Keratinocyte (primary cell): ENCODE data around the gene REXO2. TPM values are rescaled to one million over a fixed set of nuclear protein-coding genes. Genes with fewer than 3 reads are reported as not detected.

Experiments
- DNase-seq: peaks from one replicate; pipeline ENCODE4 v3.0.0-alpha.2; 2011; ENCODE audit warnings: low read depth, missing footprints, low spot score
- FAIRE-seq: peaks from 2 replicates; lab custom pipeline; 2011; peaks lifted over from hg19 to GRCh38; lab: Jason Lieb, UNC
- H2AFZ ChIP-seq: 2 replicates; pipeline ENCODE4 v1.6.0; 2012; ENCODE audit warnings: low read length, control low read depth, inconsistent platforms; ENCODE audit not compliant: control insufficient read depth
- H3K27ac ChIP-seq: 2 replicates; pipeline ENCODE4 v1.5.1; 2011; ENCODE audit warnings: low read length; ENCODE audit not compliant: control insufficient read depth, insufficient read depth
- H3K27me3 ChIP-seq: 3 replicates; pipeline ENCODE4 v1.6.0; 2011; ENCODE audit warnings: low read length; ENCODE audit not compliant: control insufficient read depth, insufficient read depth; ENCODE audit errors: extremely low read depth
- H3K36me3 ChIP-seq, 2 experiments: 2 replicates in 1 of 2; 3 replicates in 1 of 2; pipeline ENCODE4 v1.5.1; 2011; ENCODE audit warnings: low read length in 2 of 2, mild to moderate bottlenecking in 1 of 2; ENCODE audit not compliant: control insufficient read depth in 2 of 2, insufficient read depth in 2 of 2; ENCODE audit errors: extremely low read depth in 1 of 2
- H3K4me1 ChIP-seq: 3 replicates; pipeline ENCODE4 v1.5.1; 2011; ENCODE audit warnings: low read length; ENCODE audit not compliant: control insufficient read depth, insufficient read depth; ENCODE audit errors: extremely low read depth
- H3K4me2 ChIP-seq: 3 replicates; pipeline ENCODE4 v1.6.0; 2011; ENCODE audit warnings: low read depth, low read length; ENCODE audit not compliant: control insufficient read depth, insufficient read depth; ENCODE audit errors: extremely low read depth
- H3K4me3 ChIP-seq, 3 experiments: fragments of 200-600 bp in 1 of 3; sonication (generic) in 1 of 3; 2 replicates in 2 of 3; 3 replicates in 1 of 3; pipeline ENCODE4 v1.5.1; 2011 to 2016; ENCODE audit warnings: low read length in 3 of 3, mild to moderate bottlenecking in 3 of 3, control low read depth in 2 of 3, inconsistent platforms in 1 of 3, low read depth in 1 of 3, mixed read lengths in 1 of 3, mixed run types in 1 of 3, moderate library complexity in 1 of 3; ENCODE audit not compliant: control insufficient read depth in 2 of 3, insufficient read depth in 2 of 3; ENCODE audit errors: extremely low read depth in 1 of 3
- H3K79me2 ChIP-seq: 2 replicates; pipeline ENCODE4 v1.6.0; 2012; ENCODE audit warnings: low read length; ENCODE audit not compliant: control insufficient read depth, insufficient read depth
- H3K9ac ChIP-seq: 3 replicates; pipeline ENCODE4 v1.6.0; 2011; ENCODE audit warnings: low read length; ENCODE audit not compliant: control insufficient read depth, insufficient read depth; ENCODE audit errors: extremely low read depth
- H3K9me1 ChIP-seq: 3 replicates; pipeline ENCODE4 v1.6.0; 2011; ENCODE audit warnings: low read length; ENCODE audit not compliant: control insufficient read depth, insufficient read depth; ENCODE audit errors: extremely low read depth
- H3K9me3 ChIP-seq: 2 replicates; pipeline ENCODE4 v1.5.1; 2012; ENCODE audit warnings: low read depth, low read length; ENCODE audit not compliant: control insufficient read depth
- H4K20me1 ChIP-seq: 3 replicates; pipeline ENCODE4 v1.6.0; 2011; ENCODE audit warnings: low read length; ENCODE audit not compliant: control insufficient read depth, insufficient read depth; ENCODE audit errors: extremely low read depth
- CTCF ChIP-seq, 3 experiments: IDR thresholded peaks in 1 of 3; conservative IDR thresholded peaks in 1 of 3; optimal IDR thresholded peaks in 1 of 3; 2 replicates in 2 of 3; 3 replicates in 1 of 3; pipeline versions ENCODE3 to v1.5.1; 2011; ENCODE audit warnings: low read length in 3 of 3, mild to moderate bottlenecking in 3 of 3, moderate library complexity in 2 of 3, control low read depth in 1 of 3, inconsistent platforms in 1 of 3; ENCODE audit not compliant: insufficient read depth in 2 of 3; ENCODE audit errors: extremely low read depth in 1 of 3
- EZH2 ChIP-seq: IDR thresholded peaks from one replicate; pipeline ENCODE4 v1.6.1; 2012; ENCODE audit warnings: inconsistent platforms, mild to moderate bottlenecking, low read length, moderate library complexity
- dilution Hi-C: fragments of 300-500 bp; cut with MboI; formaldehyde crosslinking; loops from one replicate; pipeline ENCODE4 v1.7.0; 2020; ENCODE audit warnings: low sequenced_read_pairs; ENCODE audit not compliant: extremely low pct_ligation_motif_present
- polyA plus RNA-seq, 5 experiments: library from polyadenylated mRNA; depleted of rRNA in 3 of 5; stranded (reverse) in 3 of 5; stranded (forward) in 1 of 5; unstranded in 1 of 5; fragments of >200 nt; gene quantifications; 1 replicate in 1 of 5; 2 replicates in 3 of 5; 3 replicates in 1 of 5; pipeline versions ENCODE4 v1.2.1 to v1.2.3, GENCODE V29; 2011 to 2012; ENCODE audit warnings: missing spikeins in 2 of 5, low read depth in 1 of 5, low replicate concordance in 1 of 5

REXO2 gene
- polyA plus RNA-seq, 1 donor (not counting 4 experiments of a cell fraction or from before 2014, with no cell fraction given): 381 TPM

GRCh38 chr11:114399490-114400215 lies 39.6 kb upstream of the REXO2 start:
- DNase-seq: no peak
- no peaks in the 10 kb centered on the region for H3K27me3 ChIP-seq
- peak overlapping the region; percentile 61 to 89 (median 76) for H3K4me3 ChIP-seq
- FAIRE-seq: peak; percentile 80
- peak overlapping the region; percentile 92 for H2AFZ ChIP-seq
- peak overlapping the region; percentile 100 for H3K9ac ChIP-seq
- peaks cover 51% of the 10 kb centered on the region for H3K79me2 ChIP-seq
- H3K36me3 ChIP-seq: peaks cover 0 to 2% of the 10 kb centered on the region in 2 experiments
- H3K9me3 ChIP-seq: no peaks in the 10 kb centered on the region
- peak overlapping the region; percentile 98 for H3K27ac ChIP-seq
- H3K4me1 ChIP-seq: peaks cover 21% of the 10 kb centered on the region
- no peaks in the 10 kb centered on the region for H4K20me1 ChIP-seq
- H3K4me2 ChIP-seq: peak overlapping the region; percentile 99
- H3K9me1 ChIP-seq: no peaks in the 10 kb centered on the region
- dilution Hi-C loops: no loop called here
- no peak for TF ChIP-seq EZH2
- no peak for TF ChIP-seq CTCF (optimal IDR thresholded peaks at IDR 0.05 in 1 of 3, IDR thresholded peaks at IDR 0.05 in 1 of 3, conservative IDR thresholded peaks at IDR 0.05 in 1 of 3; ENCODE audit: extremely low read depth in 1 of 3, insufficient read depth in 2 of 3, low read length in 3 of 3)

GRCh38 chr11:114400216-114400914 lies 38.9 kb upstream of the REXO2 start, which contains the start of the genes C11orf71 and RBM7:
C11orf71 (minus strand) TSS chr11:114400511; CDS start chr11:114400331, 180 bp downstream.
RBM7 (plus strand) TSS chr11:114400666; CDS start chr11:114400672, 6 bp downstream.
- Histone ChIP-seq H3K4me2 (peak within 1 kb of the TSS; percentile 99), H2AFZ (peak within 1 kb of the TSS; percentile 92), H3K4me1 (peaks cover 19% of the 10 kb centered on the region), H3K9me1 (no peaks in the 10 kb centered on the region), H3K9ac (peak within 1 kb of the TSS; percentile 100), H3K36me3 (peaks cover under 1 to 5% of the 10 kb centered on the region in 2 experiments), H3K9me3 (no peaks in the 10 kb centered on the region), H3K27ac (peak within 1 kb of the TSS; percentile 98), H3K79me2 (peaks cover 58% of the 10 kb centered on the region), H3K4me3 (peak within 1 kb of the TSS; percentile 61 to 89 (median 76)), H4K20me1 (no peaks in the 10 kb centered on the region), H3K27me3 (no peaks in the 10 kb centered on the region)
- FAIRE-seq (peak; percentile 88), DNase-seq (peak; percentile 97)
- TF ChIP-seq CTCF (optimal IDR thresholded peaks at IDR 0.05 in 1 of 3, IDR thresholded peaks at IDR 0.05 in 1 of 3, conservative IDR thresholded peaks at IDR 0.05 in 1 of 3; ENCODE audit: extremely low read depth in 1 of 3, insufficient read depth in 2 of 3, low read length in 3 of 3) (no peak), EZH2 (no peak)
- dilution Hi-C loops: no loop called here
